HepG2 (cell line): ENCODE data around the gene ATP1B2. TPM values are rescaled to one million over a fixed set of nuclear protein-coding genes. Genes with fewer than 3 reads are reported as not detected.

Experiments used
- AGO1 ChIP-seq: fragments of 200-400 bp; formaldehyde crosslinking; IDR thresholded peaks from 2 replicates; pipeline ENCODE4 v1.6.1; 2017; ENCODE audit warnings: mild to moderate bottlenecking, low read depth, low read length, moderate library complexity; ENCODE audit not compliant: poor library complexity, severe bottlenecking
- AGO2 ChIP-seq: fragments of 200-400 bp; formaldehyde crosslinking; optimal IDR thresholded peaks from 2 replicates; pipeline ENCODE3; 2017; ENCODE audit warnings: mild to moderate bottlenecking, low read depth, low read length, moderate library complexity
- DMAP1 ChIP-seq: IDR thresholded peaks from 2 replicates; pipeline ENCODE4 v1.6.1; 2016
- ISX ChIP-seq: sonication (generic); formaldehyde crosslinking; conservative IDR thresholded peaks from 2 replicates; pipeline ENCODE4 v1.5.0; 2020; ENCODE audit warnings: missing genetic modification reagents
- MAF1 ChIP-seq: sonication (generic); formaldehyde crosslinking; IDR thresholded peaks from 2 replicates; pipeline ENCODE4 v1.5.0; 2020; ENCODE audit warnings: missing genetic modification reagents, borderline replicate concordance
- MED1 ChIP-seq: sonication (generic); formaldehyde crosslinking; IDR thresholded peaks from 2 replicates; pipeline ENCODE4 v1.4.0; 2020; ENCODE audit warnings: missing genetic modification reagents
- NFE2L1 ChIP-seq: sonication (generic); formaldehyde crosslinking; IDR thresholded peaks from 2 replicates; pipeline ENCODE4 v1.4.0; 2020; ENCODE audit warnings: missing genetic modification reagents, mild to moderate bottlenecking, borderline replicate concordance
- NR2C2 ChIP-seq: sonication (generic); formaldehyde crosslinking; IDR thresholded peaks from 2 replicates; pipeline ENCODE4 v1.4.0; 2020; ENCODE audit warnings: missing genetic modification reagents, mild to moderate bottlenecking, moderate library complexity, borderline replicate concordance
- SMYD3 ChIP-seq: sonication (generic); formaldehyde crosslinking; IDR thresholded peaks from 2 replicates; pipeline ENCODE4 v1.8.1; 2023; ENCODE audit warnings: mild to moderate bottlenecking, missing genetic modification reagents
- SNAPC2 ChIP-seq: sonication (generic); formaldehyde crosslinking; IDR thresholded peaks from 2 replicates; pipeline ENCODE4 v1.8.1; 2022; ENCODE audit warnings: mild to moderate bottlenecking, missing genetic modification reagents
- SP4 ChIP-seq: sonication (generic); formaldehyde crosslinking; IDR thresholded peaks from 2 replicates; pipeline ENCODE4 v1.8.1; 2023; ENCODE audit warnings: mild to moderate bottlenecking, missing genetic modification reagents
- ZKSCAN1 ChIP-seq: fragments of 150-350 bp; IDR thresholded peaks from 2 replicates; pipeline ENCODE4 v1.6.1; 2014; ENCODE audit warnings: low read length
- ZNF143 ChIP-seq: sonication (generic); formaldehyde crosslinking; IDR thresholded peaks from 2 replicates; pipeline ENCODE4 v1.4.0; 2020; ENCODE audit warnings: missing genetic modification reagents
- ZNF317 ChIP-seq: sonication (generic); formaldehyde crosslinking; IDR thresholded peaks from 2 replicates; pipeline ENCODE4 v1.5.0; 2020; ENCODE audit warnings: mild to moderate bottlenecking, missing genetic modification reagents
- ZNF773 ChIP-seq: sonication (generic); formaldehyde crosslinking; IDR thresholded peaks from 2 replicates; pipeline ENCODE4 v1.4.0; 2020; ENCODE audit warnings: missing genetic modification reagents, borderline replicate concordance
- polyA plus RNA-seq, 8 experiments: library from polyadenylated mRNA; depleted of rRNA in 3 of 8; stranded (reverse) in 7 of 8; unstranded in 1 of 8; fragments of >200 nt; fragmentation: Illumina TruSeq in 4 of 8; extraction: Trizol in 4 of 8; gene quantifications; 2 replicates each; pipeline versions ENCODE4 v1.2.1 to v1.2.3, GENCODE V29; 2011 to 2016; ENCODE audit warnings: low read depth in 4 of 8, missing spikeins in 1 of 8, mixed read lengths in 1 of 8; ENCODE audit not compliant: insufficient read depth in 1 of 8
- total RNA-seq, 5 experiments: library from RNA; depleted of rRNA; stranded (reverse); fragments of >200 nt; fragmentation: Illumina TruSeq; extraction: Trizol; gene quantifications; 2 replicates each; pipeline ENCODE4 v1.2.3, GENCODE V29; 2016; ENCODE audit warnings: low read depth in 1 of 5
- TF ChIP-seq, protein P1 (sequence below): sonication (generic); formaldehyde crosslinking; IDR thresholded peaks from 2 replicates; pipeline ENCODE4 v1.8.0; 2022; ENCODE audit warnings: missing genetic modification reagents, mild to moderate bottlenecking, borderline replicate concordance
- TF ChIP-seq, protein P2 (sequence below): sonication (generic); formaldehyde crosslinking; IDR thresholded peaks from 2 replicates; pipeline ENCODE4 v1.8.1; 2023; ENCODE audit warnings: missing genetic modification reagents, mild to moderate bottlenecking, borderline replicate concordance
- TF ChIP-seq, protein P3 (sequence below): sonication (generic); formaldehyde crosslinking; IDR thresholded peaks from 2 replicates; pipeline ENCODE4 v1.4.0; 2020; ENCODE audit warnings: mild to moderate bottlenecking, missing genetic modification reagents
- TF ChIP-seq, protein P4 (sequence below): sonication (generic); formaldehyde crosslinking; IDR thresholded peaks from 2 replicates; pipeline ENCODE4 v1.8.0; 2022; ENCODE audit warnings: mild to moderate bottlenecking, missing genetic modification reagents
- TF ChIP-seq, protein P5 (sequence below): sonication (generic); formaldehyde crosslinking; IDR thresholded peaks from 2 replicates; pipeline ENCODE4 v1.4.0; 2020; ENCODE audit warnings: missing genetic modification reagents, borderline replicate concordance

Gene ATP1B2
- total and polyA plus RNA-seq, 2 of the 13 experiments (the other 11 are each of a cell fraction or from before 2014, with no cell fraction given), result not detected

DNA sequence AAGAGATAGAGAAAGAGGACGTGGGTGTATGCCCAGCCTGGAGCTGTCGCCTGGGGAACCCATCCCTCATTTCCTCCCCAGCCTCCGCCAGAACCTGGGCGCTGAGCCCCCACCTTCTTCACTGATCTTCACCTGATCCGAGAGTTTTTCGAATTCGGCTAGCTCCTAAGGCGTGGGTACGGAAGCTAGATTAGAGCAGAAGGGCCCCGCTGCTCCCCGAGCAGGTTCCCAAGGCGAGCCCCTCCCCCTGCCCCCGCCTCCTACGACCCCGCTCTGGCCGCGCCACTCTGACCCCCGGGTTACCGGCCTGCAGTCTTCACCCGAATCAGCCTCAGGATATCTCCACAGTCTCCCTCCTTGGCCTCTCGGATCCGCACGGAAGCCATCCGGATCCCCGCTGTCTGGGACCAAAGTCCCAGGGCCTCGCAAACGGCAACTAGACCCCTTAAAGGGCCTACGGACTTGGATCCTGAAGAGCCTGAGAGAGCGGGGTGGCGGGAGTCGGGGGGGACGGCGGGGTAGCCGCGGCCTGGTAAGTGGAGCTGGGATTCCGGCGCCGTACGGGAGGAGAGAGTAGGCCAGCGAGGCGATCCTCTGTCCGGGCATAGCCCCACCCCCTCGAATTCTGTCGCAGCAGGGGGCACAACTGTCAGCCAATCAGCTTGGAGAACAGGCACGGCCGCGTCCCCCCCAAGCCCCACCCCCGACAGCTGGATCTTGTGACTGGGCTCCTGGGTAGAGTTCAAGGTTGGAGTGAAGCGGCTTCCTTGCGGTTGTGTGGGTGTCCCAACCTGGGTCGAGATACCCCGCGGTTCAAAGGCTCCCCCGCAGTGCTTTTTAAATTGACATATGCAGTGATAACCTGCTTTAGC, 23.2 kb upstream of the ATP1B2 start, which contains the start of gene SAT2 (continued):
- TF ChIP-seq, protein P1, sequence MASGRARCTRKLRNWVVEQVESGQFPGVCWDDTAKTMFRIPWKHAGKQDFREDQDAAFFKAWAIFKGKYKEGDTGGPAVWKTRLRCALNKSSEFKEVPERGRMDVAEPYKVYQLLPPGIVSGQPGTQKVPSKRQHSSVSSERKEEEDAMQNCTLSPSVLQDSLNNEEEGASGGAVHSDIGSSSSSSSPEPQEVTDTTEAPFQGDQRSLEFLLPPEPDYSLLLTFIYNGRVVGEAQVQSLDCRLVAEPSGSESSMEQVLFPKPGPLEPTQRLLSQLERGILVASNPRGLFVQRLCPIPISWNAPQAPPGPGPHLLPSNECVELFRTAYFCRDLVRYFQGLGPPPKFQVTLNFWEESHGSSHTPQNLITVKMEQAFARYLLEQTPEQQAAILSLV, result no peak
- TF ChIP-seq MAF1 (no peak), SNAPC2 (CRISPR knock-in tag) (no peak), NR2C2 (CRISPR knock-in tag) (peak; percentile 78), AGO1 (no peak), NFE2L1 (CRISPR knock-in tag) (no peak), SMYD3 (CRISPR knock-in tag) (no peak), ISX (CRISPR knock-in tag) (0 out of 2 replicates have a peak, but pooled peaks have one; percentile 34), DMAP1 (peak; percentile 51), ZNF317 (CRISPR knock-in tag) (peak; percentile 63; the same call in 1 of the 2 replicates), AGO2 (no peak), ZKSCAN1 (no peak), MED1 (peak; percentile 72), ZNF143 (CRISPR knock-in tag) (peak; percentile 33; the same call in 1 of the 2 replicates), ZNF773 (no peak), SP4 (CRISPR knock-in tag) (peak; percentile 63; the same call in 1 of the 2 replicates)
- TF ChIP-seq, protein P2, sequence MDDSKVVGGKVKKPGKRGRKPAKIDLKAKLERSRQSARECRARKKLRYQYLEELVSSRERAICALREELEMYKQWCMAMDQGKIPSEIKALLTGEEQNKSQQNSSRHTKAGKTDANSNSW (CRISPR knock-in tag), result no peak
- TF ChIP-seq, protein P3, sequence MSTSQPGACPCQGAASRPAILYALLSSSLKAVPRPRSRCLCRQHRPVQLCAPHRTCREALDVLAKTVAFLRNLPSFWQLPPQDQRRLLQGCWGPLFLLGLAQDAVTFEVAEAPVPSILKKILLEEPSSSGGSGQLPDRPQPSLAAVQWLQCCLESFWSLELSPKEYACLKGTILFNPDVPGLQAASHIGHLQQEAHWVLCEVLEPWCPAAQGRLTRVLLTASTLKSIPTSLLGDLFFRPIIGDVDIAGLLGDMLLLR (CRISPR knock-in tag), result no peak
- TF ChIP-seq, protein P4, sequence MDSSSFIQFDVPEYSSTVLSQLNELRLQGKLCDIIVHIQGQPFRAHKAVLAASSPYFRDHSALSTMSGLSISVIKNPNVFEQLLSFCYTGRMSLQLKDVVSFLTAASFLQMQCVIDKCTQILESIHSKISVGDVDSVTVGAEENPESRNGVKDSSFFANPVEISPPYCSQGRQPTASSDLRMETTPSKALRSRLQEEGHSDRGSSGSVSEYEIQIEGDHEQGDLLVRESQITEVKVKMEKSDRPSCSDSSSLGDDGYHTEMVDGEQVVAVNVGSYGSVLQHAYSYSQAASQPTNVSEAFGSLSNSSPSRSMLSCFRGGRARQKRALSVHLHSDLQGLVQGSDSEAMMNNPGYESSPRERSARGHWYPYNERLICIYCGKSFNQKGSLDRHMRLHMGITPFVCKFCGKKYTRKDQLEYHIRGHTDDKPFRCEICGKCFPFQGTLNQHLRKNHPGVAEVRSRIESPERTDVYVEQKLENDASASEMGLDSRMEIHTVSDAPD (CRISPR knock-in tag), result no peak
- TF ChIP-seq, protein P5, sequence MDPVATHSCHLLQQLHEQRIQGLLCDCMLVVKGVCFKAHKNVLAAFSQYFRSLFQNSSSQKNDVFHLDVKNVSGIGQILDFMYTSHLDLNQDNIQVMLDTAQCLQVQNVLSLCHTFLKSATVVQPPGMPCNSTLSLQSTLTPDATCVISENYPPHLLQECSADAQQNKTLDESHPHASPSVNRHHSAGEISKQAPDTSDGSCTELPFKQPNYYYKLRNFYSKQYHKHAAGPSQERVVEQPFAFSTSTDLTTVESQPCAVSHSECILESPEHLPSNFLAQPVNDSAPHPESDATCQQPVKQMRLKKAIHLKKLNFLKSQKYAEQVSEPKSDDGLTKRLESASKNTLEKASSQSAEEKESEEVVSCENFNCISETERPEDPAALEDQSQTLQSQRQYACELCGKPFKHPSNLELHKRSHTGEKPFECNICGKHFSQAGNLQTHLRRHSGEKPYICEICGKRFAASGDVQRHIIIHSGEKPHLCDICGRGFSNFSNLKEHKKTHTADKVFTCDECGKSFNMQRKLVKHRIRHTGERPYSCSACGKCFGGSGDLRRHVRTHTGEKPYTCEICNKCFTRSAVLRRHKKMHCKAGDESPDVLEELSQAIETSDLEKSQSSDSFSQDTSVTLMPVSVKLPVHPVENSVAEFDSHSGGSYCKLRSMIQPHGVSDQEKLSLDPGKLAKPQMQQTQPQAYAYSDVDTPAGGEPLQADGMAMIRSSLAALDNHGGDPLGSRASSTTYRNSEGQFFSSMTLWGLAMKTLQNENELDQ, result no peak
